MG63 (cell line): ENCODE results near the gene TTL. TPM values are rescaled to one million over a fixed set of nuclear protein-coding genes. Genes with fewer than 3 reads are reported as not detected.
"Not testable (repeated sequence)": the region's sequence is repeated elsewhere in the genome, so short reads cannot be mapped to it uniquely, and the experiment has no call there.

Experiments
- DNase-seq: peaks from one replicate; pipeline ENCODE4 v3.0.0-alpha.2; 2020
- H3K27me3 ChIP-seq: fragments of 250-450 bp; sonication (Bioruptor Pico); 2 replicates; pipeline ENCODE4 v1.5.1; 2020; ENCODE audit warnings: mild to moderate bottlenecking, moderate library complexity
- H3K36me3 ChIP-seq: fragments of 250-450 bp; sonication (Bioruptor Pico); 2 replicates; pipeline ENCODE4 v1.5.1; 2020; ENCODE audit warnings: mild to moderate bottlenecking, moderate library complexity
- H3K4me3 ChIP-seq: fragments of 250-450 bp; sonication (Bioruptor Pico); 2 replicates; pipeline ENCODE4 v1.5.1; 2020; ENCODE audit warnings: mild to moderate bottlenecking, moderate library complexity
- H3K9me3 ChIP-seq: fragments of 250-450 bp; sonication (Bioruptor Pico); 2 replicates; pipeline ENCODE4 v1.5.1; 2020; ENCODE audit warnings: mild to moderate bottlenecking, moderate library complexity
- total RNA-seq: library from RNA; depleted of rRNA; stranded (reverse); fragments of >200 nt; shearing (Covaris generic); gene quantifications from 2 replicates; pipeline ENCODE4 v1.2.3, GENCODE V29; 2014; ENCODE audit warnings: low replicate concordance

Gene TTL
- total RNA-seq, 1 experiment from 2014 or later, result 49.8 TPM

DNA sequence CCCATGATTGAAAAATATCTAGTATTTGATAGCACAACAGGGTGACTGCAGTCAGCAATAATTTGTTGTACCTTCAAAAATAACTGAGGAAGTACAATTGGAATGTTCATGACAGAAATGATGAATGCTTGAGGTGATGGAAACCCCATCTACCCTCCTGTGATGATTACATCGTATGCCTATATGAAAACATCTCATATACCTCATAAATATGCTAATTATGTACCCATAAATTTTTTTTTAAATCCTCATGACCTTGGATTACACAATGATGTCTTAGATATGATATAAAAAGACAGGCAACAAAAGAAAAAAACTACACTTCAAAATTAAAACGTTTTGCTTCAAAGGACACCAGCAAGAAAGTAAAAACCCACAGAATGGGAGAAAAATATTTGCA, 59.0 kb downstream of the TTL start:
- peaks cover 13% of the 10 kb centered on the region for H3K36me3 ChIP-seq
- H3K4me3 ChIP-seq, result peak overlapping the region; percentile 81; the same call in 1 of the 2 replicates
- H3K27me3 ChIP-seq, result no peaks in the 10 kb centered on the region
- DNase-seq, result no peak
- H3K9me3 ChIP-seq, result no peaks in the 10 kb centered on the region

DNA sequence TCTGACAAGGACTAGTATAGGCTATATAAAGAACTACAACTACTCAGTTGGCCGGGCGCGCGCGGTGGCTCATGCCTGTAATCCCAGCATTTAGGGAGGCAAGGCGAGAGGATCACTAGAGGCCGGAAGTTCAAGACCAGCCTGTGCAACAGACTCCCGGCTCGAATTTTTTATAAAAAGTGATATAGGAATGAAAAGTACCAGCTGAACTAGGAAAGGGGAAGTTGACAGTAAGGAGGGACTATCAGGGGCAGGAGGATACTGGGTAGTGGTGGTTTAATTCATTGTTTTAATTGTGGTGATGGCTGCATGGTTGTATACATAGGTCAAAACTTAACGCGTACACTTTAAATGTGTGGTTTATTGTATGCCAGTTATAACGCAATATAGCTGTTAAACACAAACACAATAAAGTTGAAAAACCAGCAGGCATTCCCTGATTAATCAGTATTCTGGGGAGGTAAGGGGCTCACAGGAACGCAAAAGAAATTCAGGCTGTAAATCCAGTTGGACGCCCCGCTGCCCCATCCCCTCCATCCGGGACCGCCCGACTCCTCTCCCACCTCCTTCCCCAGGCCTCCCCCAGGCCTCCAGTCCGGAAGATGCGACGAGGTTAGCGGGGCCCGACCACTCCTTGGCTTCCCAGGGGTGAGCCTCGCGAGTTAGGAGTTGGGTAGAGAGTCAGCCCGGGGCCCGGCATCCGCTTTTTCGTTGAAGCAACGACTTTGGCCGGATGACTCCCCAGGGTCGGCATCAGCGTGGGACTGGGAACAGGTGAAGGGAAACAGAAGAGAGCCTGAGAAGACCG, 59.6 kb downstream of the TTL start:
- Histone ChIP-seq H3K4me3 (peak overlapping the region; percentile 81), H3K36me3 (peaks cover 17% of the 10 kb centered on the region), H3K9me3 (no peaks in the 10 kb centered on the region), H3K27me3 (no peaks in the 10 kb centered on the region)
- DNase-seq, result peak; percentile 73

DNA sequence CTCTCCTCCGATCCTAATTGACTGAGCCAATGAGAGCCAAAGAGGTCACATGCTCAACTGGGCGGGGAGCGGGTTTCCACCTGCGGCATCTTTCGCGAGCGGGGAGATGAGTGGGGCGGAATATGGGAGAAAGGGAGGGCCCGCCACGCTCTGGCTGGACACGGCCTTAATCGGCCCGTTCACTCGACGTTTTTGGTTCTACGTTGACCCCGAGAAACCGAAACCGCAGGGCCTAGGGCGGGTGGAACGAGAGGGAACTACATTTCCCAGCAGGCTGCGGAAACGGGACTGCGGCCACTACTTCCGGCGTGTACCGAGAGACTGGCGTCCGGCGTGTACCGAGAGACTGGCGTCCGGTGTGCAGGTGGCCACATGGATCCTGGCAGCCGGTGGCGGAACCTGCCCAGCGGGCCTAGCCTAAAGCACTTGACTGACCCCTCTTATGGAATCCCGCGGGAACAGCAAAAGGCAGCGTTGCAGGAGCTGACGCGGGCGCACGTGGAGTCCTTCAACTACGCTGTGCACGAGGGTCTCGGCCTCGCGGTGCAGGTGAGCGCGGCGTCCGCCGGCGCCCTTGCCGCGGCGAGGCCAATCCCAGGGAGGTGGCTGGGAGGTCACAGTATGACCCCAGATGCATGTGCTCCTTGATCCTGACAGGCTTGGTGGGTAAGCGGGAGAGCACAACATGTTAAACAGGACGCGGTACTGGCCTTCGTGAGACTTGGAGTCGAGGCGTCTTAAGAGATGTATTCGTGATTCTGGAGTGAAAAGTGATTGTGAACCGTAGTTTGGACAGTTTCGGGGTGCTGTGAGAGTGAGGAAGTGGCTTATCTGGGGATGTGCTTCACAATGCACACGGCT, 60.4 kb downstream of the TTL start, which contains the start of gene POLR1B:
POLR1B (plus strand) TSS at position 343 of the 861 bp plus-strand sequence; CDS start at position 373, 30 bp downstream.
- Histone ChIP-seq H3K27me3 (no peaks in the 10 kb centered on the region), H3K4me3 (peak within 1 kb of the TSS; percentile 81), H3K9me3 (no peaks in the 10 kb centered on the region), H3K36me3 (peaks cover 24% of the 10 kb centered on the region)
- DNase-seq, result peak; percentile 88

DNA sequence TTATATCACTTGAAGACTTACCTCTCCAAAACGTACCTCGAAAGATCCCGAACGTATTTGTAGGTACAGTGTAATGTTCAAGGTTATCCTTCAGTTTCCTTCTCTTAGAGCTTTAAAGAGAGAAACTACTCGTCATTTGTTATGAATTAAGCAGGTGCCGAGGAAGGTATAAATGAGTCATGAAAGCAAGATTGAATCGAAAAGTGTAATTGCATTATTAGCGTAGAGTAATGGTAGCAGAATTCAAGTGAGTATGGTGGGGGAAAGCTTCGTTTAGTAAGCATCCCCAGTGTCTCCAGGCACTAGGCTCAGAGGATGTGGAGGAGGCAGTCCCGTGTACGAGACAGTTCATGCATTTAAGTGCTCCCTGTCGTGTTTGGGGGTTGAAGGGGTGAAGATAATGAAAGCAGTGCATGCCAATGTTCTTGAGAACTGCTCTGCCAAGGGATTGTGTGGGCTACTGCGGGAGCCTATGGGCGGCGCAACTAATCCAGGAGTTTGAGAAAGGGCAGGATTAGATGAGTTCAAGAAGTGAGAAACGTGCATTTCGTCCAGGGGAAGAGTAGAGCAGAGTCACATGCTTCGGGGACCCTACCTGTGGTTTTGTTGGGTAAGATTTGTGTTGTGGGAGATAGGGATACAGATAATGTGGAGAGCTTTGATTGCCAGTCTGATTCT, 61.2 kb downstream of the TTL start:
- no peaks in the 10 kb centered on the region for H3K27me3 ChIP-seq
- H3K36me3 ChIP-seq, result peaks cover 25% of the 10 kb centered on the region
- H3K9me3 ChIP-seq, result no peaks in the 10 kb centered on the region
- DNase-seq, result peak; percentile 24
- peak overlapping the region; percentile 81 for H3K4me3 ChIP-seq

DNA sequence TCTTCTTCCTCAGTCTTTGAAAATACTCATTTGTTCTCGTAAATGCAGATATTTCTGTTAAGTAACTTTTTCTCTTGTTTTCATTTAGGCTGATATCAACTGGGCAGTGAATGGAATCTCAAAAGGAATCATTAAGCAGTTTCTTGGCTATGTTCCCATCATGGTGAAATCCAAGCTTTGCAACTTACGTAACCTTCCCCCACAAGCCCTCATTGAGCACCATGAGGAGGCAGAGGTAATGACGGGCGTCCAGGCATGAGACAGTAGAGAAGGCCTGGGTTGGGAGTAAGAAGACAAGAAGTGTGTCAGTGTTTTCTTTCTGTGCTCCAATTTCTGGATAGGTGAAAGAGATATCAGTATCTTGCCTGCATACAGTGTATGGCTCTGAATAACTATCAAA, 65.4 kb downstream of the TTL start:
- no peaks in the 10 kb centered on the region for H3K27me3 ChIP-seq
- H3K36me3 ChIP-seq, result peaks cover 63% of the 10 kb centered on the region
- DNase-seq, result no peak
- no peak overlapping the region for H3K4me3 ChIP-seq
- H3K9me3 ChIP-seq, result no peaks in the 10 kb centered on the region

DNA sequence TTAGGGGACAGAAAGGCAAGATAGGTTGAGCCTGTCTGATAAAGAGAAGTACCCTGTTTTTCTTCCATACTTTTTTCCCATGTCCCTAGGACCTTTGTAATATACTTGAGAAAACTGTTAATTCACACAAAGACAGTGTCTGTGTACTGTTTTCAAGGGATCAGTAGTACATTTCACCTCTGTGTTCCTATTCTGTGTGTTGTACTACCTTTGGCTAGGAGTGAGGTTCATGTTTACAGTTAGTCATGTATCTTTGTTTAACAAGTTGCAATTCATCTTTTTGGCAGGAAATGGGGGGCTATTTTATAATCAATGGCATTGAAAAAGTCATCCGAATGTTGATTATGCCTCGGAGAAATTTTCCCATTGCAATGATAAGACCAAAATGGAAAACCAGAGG, 67.0 kb downstream of the TTL start:
- Histone ChIP-seq H3K9me3 (no peaks in the 10 kb centered on the region), H3K27me3 (no peaks in the 10 kb centered on the region), H3K4me3 (no peak overlapping the region), H3K36me3 (peaks cover 78% of the 10 kb centered on the region)
- no peak for DNase-seq

DNA sequence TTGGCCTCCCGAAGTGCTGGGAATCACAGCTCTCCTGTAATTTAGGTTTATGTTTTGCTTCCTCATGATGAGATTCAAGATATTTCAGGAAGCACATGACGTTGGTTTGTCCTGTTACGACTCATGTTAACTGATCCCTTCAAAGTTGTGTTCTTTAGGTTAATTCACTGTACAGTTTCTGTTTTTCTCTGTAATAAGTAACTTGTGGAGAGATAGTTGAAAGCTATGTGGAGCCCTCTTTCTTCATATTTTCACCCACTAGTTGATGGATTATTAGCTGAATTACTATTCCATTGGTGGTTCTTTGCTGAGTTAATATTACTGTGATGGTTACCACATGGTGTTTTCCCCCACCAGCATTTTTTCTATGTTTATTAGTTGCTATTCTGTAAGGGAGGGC, 84.1 kb downstream of the TTL start:
- DNase-seq, result no peak
- Histone ChIP-seq H3K27me3 (no peaks in the 10 kb centered on the region), H3K4me3 (no peak overlapping the region), H3K36me3 (peaks cover 73% of the 10 kb centered on the region), H3K9me3 (no peaks in the 10 kb centered on the region)

DNA sequence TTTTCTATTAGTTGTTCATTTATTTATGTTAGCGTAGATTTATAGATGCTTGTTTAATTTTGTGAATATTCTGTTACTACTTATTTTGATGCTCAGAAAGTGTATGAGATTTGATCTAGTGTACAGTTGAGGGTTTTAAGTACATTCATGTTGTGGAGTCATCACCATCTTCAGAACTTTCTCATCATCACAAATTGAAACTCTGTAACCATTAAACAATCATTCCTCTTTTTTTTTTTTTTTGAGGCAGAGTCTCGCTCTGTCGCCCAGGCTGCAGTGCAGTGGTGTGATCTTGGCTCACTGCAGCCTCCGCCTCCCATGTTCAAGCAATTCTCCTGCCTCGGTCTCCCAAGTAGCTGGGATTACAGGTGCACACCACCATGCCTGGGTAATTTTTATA, 84.6 kb downstream of the TTL start:
- not testable (repeated sequence) for H3K27me3 ChIP-seq, DNase-seq, H3K9me3 ChIP-seq, H3K4me3 ChIP-seq
- peaks cover 76% of the 10 kb centered on the region for H3K36me3 ChIP-seq

DNA sequence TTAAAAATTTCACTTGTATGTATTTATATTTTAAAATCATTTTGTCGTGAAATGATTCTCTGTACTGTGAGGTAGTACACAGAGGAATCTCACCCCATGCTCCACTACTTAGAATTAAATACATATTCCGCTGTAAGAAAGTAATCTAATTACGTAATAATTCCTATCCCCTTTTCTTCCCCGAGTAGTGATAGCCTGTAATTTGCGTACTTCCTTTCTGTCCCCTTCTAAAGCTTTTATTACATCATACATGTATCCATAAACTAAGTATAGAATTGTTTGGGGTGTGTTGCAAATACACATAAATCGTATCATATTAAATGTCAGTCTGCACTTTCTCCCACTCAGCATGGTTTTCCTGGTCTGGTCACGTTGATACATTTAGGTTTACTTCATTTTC, 90.0 kb downstream of the TTL start:
- Histone ChIP-seq H3K27me3 (no peaks in the 10 kb centered on the region), H3K4me3 (no peak overlapping the region), H3K36me3 (peaks cover 92% of the 10 kb centered on the region), H3K9me3 (no peaks in the 10 kb centered on the region)
- DNase-seq, result no peak

DNA sequence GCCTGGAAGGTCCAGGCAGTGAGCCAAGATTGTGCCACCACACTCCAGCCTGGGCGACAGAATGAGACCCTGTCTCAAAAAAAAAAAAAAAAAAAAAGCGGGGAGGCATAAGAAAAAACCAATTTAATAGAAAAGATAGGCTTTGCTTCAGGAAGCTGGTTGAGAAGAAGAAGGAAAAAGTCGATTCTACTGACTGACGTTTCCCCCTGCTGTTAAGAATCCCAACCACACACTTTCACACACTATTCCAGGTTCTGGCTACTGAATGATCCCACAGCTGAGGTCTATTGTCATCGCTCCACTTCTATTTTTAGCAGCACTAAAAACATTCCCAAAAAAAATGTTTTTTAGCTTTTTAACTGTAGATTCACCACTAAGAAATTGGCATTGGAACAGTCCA, 95.8 kb downstream of the TTL start:
- H3K27me3 ChIP-seq, result no peaks in the 10 kb centered on the region
- no peak overlapping the region for H3K4me3 ChIP-seq
- no peaks in the 10 kb centered on the region for H3K9me3 ChIP-seq
- H3K36me3 ChIP-seq, result peaks cover 44% of the 10 kb centered on the region
- no peak for DNase-seq

DNA sequence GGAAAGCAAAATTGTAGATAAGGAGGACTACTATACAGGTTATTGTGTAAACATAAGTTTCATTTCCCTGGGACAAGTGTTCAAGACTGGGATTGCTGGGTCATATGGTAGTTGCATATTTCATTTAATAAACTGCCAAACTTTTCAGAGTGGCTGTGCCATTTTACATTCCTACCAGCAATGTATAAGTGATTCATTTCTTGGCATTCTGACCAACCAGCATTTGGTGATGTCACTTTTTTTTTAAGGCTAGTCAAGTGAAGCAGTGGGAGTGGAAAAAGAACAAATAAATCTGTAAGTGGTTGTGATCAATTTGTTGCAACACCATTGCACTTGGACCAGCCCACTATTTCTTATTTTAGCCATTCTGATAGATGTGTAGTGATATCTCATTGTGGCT, 97.3 kb downstream of the TTL start:
- DNase-seq, result peak; percentile 33
- H3K4me3 ChIP-seq, result no peak overlapping the region
- no peaks in the 10 kb centered on the region for H3K27me3 ChIP-seq
- H3K36me3 ChIP-seq, result peaks cover 31% of the 10 kb centered on the region
- H3K9me3 ChIP-seq, result no peaks in the 10 kb centered on the region

DNA sequence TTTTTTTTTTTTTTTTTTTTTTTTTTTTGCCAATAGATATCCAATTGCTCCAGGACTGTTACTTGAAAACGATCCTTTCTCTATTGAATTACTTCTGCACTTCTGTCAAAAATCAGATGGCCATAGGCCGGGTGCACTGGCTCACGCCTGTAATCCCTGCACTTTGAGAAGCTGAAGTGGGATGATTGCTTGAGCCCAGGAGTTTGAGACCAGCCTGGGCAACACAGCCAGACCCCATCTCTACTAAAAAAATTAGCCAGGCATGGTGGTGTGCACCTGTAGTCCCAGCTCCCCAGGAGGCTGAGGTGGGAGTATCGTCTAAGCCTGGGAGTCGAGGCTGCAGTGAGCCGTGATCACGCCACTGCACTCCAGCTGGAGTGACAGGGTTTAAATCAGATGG, 98.1 kb downstream of the TTL start:
- no peak for DNase-seq
- no peaks in the 10 kb centered on the region for H3K27me3 ChIP-seq
- peaks cover 24% of the 10 kb centered on the region for H3K36me3 ChIP-seq
- no peak overlapping the region for H3K4me3 ChIP-seq
- H3K9me3 ChIP-seq, result no peaks in the 10 kb centered on the region

DNA sequence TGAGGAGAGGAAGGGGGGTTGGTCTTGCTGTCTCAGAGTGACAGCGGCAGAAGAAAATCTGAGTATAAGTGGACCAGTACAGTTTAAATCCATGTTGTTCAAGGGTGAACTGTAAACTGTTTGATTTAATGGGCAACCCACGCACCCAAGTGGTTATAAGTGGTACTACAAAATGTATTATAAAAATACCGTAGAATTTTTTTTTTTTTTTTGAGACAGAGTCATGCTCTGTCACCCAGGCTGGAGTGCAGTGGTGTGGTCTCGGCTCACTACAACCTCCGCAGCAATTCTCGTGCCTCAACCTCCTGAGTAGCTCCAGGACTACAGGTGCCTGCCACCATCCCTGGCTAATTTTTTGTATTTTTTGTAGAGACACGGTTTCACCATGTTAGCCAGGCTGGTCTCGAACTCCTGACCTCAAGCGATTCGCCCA, 100.4 kb downstream of the TTL start:
- no peak overlapping the region for H3K4me3 ChIP-seq
- no peaks in the 10 kb centered on the region for H3K27me3 ChIP-seq
- DNase-seq, result peak; percentile 17
- no peaks in the 10 kb centered on the region for H3K9me3 ChIP-seq
- H3K36me3 ChIP-seq, result peaks cover 10% of the 10 kb centered on the region

DNA sequence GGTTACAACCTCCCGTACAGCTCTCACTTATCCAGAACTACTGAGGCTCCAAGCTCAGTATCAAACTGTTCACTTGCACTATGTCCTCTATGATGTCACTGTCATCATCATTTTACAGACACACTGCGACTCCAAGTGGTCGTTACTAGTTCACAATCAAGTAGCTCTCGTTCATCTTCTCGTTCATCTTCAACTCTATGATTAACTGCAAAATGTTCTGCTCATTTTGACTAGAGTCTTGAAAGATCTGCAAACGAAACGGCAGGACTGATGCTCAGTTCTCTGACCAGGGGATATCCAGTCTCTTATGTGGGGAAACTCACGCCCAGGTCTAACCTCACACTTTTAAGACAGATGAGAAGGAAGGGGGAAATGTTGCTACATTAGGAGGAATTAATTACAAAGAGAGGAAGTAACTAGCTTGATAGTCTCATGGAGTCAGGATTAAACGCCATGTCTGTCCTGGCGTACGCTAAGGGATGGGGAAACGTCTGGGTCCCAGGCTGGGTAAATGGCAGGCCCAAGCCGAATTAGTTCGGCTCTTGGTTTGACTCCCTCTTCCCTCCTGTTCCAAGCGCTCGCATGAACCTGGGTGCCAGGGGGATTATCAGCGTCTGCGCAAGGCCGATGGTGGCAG, 101.7 kb downstream of the TTL start:
- H3K36me3 ChIP-seq, result peaks cover 7% of the 10 kb centered on the region
- no peaks in the 10 kb centered on the region for H3K27me3 ChIP-seq
- no peaks in the 10 kb centered on the region for H3K9me3 ChIP-seq
- no peak for DNase-seq
- H3K4me3 ChIP-seq, result peak overlapping the region; percentile 75

DNA sequence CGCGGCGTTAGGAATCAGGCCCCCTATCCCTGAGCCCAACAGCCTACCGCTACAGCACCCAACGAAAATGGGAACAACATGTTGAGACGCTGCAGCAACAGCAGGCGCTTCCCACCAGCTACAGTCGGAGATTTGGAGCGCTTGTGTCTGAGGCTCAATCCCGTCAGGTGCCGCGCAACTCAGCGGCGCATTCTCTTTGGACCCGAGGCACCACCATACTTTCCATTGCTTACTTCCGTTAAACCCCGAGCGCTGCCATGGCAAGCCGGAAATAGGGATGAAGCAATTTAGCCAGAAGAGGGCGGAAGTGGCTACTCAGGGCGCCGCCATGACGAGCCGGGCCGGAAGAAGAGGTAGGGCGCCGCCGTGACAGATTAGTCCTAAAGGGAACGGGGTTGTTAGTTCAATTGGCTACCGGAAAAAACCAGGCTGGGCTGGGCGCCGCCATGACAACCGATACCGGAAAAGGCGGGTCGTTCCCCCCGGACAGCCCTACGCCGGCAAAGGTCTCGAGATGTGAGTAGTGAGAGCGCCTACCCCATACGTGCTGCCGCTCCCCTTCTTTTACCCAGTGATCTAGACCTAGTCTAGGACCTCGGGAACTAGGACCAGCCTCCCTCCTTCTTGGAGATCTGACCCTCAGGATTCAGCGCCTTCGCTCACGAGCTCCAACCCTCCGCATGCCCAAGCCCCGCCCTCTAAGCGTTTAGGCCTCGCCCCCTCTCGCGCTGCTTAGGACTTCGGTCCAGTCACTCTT, 102.4 kb downstream of the TTL start, which contains the start of gene CHCHD5:
CHCHD5 (plus strand) TSS at position 476 of the 757 bp plus-strand sequence; CDS start at position 515, 39 bp downstream.
- H3K36me3 ChIP-seq, result peaks cover 7% of the 10 kb centered on the region
- H3K4me3 ChIP-seq, result peak within 1 kb of the TSS; percentile 75
- H3K27me3 ChIP-seq, result no peaks in the 10 kb centered on the region
- peak; percentile 97 for DNase-seq
- H3K9me3 ChIP-seq, result no peaks in the 10 kb centered on the region

DNA sequence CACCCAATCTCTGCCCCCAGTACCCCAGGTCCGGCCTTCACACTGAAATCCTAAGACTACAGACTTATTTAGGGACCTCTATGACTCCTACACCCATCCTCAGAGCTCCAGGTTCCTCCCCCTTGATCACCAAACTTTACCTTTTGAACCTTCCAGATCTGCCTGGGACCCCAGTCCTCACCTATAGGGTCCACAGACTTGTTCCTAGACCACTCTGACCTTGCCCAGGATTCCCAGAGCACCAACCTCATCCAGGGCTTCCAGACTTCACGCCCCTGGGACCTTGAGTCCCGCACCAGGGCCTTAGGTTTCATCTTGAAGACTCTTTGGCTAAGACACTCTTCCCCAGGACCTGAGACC, 102.9 kb downstream of the TTL start:
- H3K9me3 ChIP-seq, result no peaks in the 10 kb centered on the region
- no peak for DNase-seq
- peaks cover 7% of the 10 kb centered on the region for H3K36me3 ChIP-seq
- peak overlapping the region; percentile 75 for H3K4me3 ChIP-seq
- no peaks in the 10 kb centered on the region for H3K27me3 ChIP-seq
